ENCODE measurements around the gene PLA2G4B.

PLA2G4B gene

GRCh38 chr15:41894791-41895463, 56.3 kb downstream of the PLA2G4B start:
- peak; percentile 81 for DNase-seq (ENCODE audit: low read depth)
- H3K4me3 ChIP-seq (ENCODE audit: low read depth, low read length): peak overlapping the region; percentile 28
- peak; percentile 32 for TF ChIP-seq CTCF (conservative IDR thresholded peaks at IDR 0.05; ENCODE audit: low read depth, low read length)

- no peak for TF ChIP-seq CTCF (conservative IDR thresholded peaks at IDR 0.05; ENCODE audit: low read depth, low read length)
- DNase-seq (ENCODE audit: low read depth): no peak
- H3K4me3 ChIP-seq (ENCODE audit: low read depth, low read length): no peak overlapping the region
Measured at GRCh38 chr15:41895491-41895890, 56.8 kb downstream of the PLA2G4B start.

GRCh38 chr15:41895957-41896356, 57.3 kb downstream of the PLA2G4B start:
- DNase-seq (ENCODE audit: low read depth): no peak
- TF ChIP-seq CTCF (conservative IDR thresholded peaks at IDR 0.05; ENCODE audit: low read depth, low read length): no peak
- H3K4me3 ChIP-seq (ENCODE audit: low read depth, low read length): no peak overlapping the region

- no peak overlapping the region for H3K4me3 ChIP-seq (ENCODE audit: low read depth, low read length)
- no peak for DNase-seq (ENCODE audit: low read depth)
- no peak for TF ChIP-seq CTCF (conservative IDR thresholded peaks at IDR 0.05; ENCODE audit: low read depth, low read length)
Measured at GRCh38 chr15:41896566-41896965, 57.9 kb downstream of the PLA2G4B start.

GRCh38 chr15:41897363-41897799, 58.7 kb downstream of the PLA2G4B start:
- TF ChIP-seq CTCF (conservative IDR thresholded peaks at IDR 0.05; ENCODE audit: low read depth, low read length): no peak
- H3K4me3 ChIP-seq (ENCODE audit: low read depth, low read length): no peak overlapping the region
- no peak for DNase-seq (ENCODE audit: low read depth)

Measured in choroid plexus epithelial cell (primary cell).